GM21381 (cell line): ENCODE results near the gene PMM2.

ENCODE experiments used
- ATAC-seq: cut with Tn5 transposase; IDR thresholded peaks from one replicate; pipeline ENCODE4 v1.9.1; 2021; ENCODE audit warnings: mild to moderate bottlenecking, moderate library complexity; ENCODE audit not compliant: unreplicated experiment

PMM2 gene

DNA sequence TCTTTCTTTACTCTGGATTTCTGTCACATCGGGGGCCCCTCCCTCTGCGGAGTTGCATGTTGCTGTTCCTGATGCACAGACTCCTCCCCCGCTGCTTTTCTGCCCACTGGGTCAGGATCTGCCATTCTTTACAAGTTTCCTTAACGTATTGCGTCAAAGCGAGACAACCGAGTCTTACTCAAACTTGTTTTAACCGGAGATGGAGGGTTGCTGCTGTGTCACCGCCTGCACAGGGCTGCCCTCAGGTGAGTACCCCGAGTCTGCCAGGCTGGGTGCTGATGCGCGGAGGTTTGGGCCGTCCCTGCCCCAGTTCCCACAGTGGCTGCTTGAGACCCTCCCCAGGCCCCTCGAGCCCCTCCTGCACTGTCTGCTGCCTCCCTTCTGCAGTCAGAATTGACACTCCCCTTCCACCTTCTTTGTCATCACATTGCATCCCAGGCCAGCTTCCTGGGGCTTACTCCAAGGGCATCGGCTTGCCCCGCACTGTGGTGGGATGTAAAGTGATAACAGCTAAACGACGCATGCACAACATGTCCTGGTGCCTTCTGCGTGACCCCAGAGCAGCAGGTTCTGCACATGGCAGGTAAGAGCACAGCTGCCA lies 51.9 kb downstream of the PMM2 start:
- ATAC-seq, result no peak

DNA sequence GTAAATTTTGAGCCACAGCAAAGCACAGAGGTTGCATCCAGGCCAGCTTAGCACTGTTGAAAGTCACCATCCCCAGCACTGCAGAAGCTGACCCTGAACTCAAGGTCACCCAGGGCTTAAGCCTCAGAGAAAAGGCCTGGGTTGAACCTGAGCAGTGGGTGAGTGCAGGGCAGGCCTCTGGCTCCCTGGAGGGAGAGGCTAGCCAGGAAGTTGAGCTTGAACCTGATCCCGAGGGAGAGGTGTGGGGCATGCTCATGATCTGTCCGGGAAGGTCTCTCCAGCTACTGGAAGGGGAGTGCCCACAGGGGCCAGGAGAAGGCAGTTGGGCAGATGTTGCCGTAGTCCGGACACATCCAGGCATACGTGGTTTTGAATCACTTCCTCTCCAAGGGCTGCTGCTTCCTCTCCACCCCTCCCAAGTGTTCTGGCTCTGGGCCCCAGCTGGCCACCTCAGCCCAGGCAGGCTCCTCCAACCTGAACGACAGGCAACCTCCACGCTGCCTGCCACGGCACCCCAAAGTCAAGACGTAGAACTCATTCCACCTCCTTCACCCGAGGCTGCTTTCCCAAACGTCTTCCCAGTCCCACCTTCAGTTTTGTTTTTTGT lies 52.7 kb downstream of the PMM2 start:
- ATAC-seq, result no peak

DNA sequence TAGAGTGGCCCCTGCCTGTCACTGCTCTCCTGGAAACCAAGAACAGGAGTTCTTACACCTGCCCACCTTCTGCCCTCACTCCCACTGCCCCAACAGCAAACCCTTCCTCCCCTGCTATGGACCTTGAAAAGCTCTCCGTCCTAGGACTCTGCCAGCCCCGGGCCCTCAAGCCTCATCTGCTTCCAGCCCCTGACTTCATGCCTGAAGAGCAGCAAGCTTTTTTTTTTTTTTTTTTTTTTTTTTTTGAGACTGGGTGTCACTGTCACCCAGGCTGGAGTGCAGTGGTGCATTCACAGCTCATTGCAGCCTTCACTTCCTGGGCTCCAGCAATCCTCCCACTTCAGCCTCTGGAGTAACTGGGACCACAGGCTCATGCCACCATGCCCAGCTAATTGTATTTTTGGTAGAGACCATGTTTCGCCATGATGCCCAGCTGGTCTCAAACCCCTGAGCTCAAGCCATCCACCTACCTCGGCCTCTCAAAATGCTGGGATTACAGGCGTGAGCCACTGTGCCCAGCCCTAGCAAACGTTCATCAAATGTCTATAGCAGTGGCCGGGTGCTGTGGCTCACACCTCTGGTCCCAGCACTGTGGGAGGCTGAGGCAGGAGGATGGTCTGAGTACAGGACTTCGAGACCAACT lies 54.2 kb downstream of the PMM2 start:
- ATAC-seq, result no peak

DNA sequence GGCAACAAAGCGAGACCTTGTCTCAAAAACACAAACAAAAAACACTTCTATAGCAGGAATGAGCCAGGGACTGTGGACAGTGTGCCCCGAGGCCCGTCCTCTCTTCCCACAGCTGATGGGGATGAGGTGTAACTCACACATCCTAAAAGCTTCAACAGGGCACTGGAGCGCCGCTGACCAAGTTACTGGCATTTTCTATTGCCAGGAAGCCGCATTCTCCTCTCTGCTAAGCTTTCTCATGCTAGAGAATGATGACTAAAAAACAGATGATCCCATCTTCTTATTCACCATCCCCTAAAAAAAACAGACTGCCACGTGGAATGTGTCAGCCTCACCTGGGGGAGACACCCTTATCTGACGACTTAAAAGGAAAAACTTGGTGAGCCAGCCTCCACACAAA lies 54.9 kb downstream of the PMM2 start:
- no peak for ATAC-seq

DNA sequence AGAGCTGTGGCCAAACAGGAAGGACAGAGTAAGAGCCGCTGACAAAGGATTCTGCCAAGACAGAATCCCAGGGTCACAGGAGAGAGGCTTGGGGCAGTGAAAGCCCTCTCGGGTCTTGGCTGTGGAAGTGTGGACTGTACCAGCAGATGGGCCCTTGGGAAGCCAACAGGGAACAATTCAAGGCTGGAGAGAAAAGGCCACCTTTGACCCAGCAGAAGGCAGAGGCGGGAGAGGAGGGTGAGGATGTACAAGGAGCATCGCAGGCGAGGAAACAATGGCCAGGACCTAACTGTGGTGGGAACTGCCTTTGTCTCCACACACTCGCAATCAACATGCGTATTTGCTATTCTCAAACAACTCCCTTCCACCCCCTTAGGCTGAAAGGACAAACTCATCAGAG lies 55.5 kb downstream of the PMM2 start:
- no peak for ATAC-seq

DNA sequence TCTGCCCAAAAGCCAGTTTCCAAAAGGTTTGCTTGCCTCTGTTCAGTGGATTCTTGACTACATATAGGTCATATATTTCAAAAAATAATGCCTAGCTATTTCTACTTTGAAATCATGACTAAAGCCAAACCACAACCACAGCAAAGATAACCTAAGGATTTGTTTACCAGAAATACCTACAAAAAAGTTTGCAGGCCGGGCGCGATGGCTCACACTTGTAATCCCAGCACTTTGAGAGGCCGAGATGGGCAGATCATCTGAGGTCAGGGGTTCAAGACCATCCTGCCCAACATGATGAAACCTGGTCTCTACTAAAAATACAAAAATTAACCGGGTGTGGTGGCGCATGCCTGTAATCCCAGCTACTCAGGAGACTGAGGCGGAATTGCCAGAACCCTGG lies 56.0 kb downstream of the PMM2 start:
- ATAC-seq, result no peak

DNA sequence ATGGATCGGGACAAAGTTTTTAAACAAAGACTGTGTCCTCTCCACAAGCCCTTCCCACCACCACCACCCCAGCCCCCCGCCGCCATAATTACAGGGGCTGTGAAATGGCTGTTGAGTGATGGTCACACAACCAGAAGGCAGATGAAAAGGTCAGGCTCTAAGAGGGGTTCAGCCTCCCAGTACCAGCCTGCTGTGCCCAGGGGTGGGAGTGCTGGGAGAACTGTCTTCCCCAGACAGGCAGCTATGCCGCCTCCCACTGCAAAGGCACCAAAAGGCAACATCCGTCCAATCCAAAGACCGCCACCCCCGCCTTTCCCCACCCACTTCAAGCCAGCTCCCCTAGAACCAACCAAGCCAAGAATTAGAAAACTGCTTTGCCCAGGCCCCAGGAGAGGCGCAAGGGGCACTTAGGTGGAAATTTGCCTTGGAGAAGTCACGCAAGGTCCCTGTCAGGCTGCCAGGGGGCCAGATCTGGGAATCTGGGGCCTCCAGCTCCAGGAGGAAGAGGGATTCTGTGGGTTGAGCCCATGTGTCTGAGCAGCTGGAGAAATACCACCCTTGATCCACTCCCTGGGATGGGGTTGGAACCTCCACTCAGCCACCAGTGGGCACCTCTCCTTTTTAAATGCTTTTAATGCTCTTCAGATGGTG lies 56.8 kb downstream of the PMM2 start:
- ATAC-seq, result no peak

DNA sequence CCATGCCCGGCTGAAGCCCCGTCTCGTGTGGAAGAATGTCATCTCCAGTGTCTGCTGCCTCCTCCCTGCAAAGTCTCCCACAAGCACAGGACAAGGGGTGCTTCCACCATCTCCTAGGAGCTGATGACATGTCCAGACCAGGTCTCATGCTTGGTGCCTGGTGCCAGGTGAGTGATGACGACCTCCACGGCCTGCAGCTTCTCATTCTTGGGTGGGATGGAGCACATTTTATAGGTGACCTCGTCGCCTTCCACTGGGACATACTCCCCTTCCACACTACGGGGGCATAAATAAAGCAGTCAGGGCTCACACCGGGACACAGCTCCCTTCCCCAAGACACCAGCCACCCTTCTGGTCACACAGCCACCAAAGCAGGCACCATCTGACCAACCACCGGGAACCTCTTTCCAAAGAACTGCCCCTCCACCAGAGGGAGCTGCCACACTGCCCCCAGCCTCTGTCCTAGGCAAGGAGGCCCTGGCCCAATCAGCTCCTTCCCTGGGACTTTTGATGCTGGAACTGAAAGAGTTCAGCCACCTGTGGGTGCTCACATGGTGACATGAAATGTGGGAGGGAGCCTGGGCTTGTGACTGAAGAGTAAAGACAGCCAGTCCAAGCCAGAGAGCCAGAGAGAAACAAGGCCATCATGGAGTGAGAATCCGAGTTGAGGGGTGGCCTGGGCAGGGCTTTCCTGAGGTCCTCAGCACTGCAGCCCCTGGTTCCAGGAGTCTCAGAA lies 57.6 kb downstream of the PMM2 start:
- no peak for ATAC-seq

DNA sequence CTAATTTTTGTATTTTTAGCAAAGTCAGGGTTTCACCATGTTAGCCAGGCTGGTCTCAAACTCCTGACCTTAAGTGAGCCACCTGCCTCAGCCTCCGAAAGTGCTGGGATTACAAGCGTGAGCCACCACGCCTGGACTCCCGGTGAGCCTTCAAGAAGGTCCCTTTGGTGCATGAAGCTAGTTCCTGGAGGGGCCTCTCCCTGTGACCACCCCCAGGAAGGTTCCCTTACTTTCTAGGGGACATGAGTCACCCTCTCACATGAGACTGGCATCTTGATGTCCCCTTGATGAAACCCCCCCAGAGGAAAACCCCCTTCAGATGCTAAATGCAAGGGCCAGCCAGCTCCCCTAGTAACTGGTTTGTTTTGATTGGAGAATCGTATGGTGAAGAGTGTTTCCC lies 58.3 kb downstream of the PMM2 start:
- ATAC-seq, result no peak

DNA sequence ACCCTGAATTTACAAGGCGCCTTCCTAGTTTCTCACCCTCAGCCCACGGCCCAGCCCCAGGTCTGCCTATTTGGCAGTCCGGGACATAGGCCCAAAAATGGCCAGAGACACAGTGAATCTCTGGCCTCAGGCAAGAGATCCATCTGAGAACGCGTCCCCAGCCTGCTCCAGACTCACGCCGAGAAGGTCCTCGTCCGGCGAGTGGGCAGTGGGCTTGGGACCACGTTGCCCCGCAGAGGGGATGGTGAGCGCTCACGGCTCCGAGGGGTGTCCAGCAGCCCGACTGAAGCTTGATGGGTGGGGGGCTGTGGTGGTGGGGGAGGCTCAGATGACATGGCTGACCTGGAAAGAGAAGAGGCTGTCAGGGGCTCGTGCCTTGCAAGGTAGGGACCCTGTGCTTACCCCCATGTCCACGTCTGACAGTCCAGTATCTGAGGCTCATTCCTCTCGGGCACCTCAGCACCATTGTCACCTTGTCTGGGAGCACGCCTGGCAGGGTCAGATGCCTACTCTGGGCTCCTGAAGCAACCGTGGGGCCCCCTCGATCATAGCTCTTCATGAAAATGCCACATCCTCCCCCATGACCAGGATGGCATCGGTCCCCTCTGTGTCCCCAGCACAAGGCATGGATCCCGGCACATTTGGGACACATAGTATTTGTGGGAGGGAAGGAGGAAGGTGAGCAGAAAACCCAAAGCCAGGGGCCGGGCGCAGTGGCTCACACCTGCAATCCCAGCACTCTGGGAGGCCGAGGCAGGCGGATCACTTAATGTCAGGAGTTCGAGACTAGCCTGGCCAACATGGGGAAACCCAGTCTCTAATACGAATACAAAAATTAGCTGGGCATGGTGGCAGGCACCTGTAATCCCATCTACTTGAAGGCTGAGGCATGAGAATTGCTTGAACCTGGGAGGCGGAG lies 61.6 kb downstream of the PMM2 start:
- no peak for ATAC-seq

DNA sequence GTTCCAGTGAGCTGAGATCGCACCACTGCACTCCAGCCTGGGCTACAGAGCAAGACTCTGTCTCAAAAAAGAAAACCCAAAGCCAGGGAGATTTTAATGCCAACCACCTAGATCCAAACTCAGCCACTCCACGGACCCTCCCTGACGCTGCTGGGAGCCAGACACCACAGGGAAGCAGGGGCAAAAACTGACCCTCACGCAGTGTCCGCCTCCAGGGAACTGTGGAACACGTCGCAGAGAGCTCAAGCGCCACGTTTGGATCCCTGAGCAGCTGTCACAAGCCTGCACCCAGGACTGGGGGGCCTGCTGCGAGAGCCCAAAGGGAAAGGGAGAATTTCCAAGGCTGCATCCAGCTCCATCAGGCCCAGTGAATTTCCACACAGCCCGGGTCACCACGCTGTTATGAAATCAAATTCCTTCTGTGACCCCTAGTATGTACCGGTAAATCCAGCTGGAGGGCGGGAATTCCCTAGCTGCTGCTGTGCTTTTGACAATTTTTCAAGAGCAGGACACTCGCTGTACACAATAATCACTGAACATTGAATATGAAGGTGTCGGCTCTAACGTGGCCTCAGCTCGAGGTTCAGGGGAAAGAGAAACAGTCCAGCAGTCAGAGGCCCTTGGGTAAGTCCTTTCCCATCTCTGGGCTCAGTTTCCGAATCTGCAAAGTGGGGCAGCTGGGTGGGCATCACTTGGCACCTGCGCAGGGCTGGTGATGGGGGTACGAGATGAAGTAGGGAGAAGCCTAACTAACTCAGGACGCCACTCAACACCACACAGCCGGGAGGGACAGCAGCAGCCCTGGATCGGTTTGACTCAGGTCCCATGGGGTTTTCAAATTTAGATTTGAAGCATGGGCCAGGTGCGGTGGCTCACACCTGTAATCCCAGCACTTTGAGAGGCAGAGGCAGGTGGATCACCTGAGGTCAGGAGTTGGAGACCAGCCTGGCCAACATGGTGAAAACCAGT lies 62.6 kb downstream of the PMM2 start:
- ATAC-seq, result no peak

DNA sequence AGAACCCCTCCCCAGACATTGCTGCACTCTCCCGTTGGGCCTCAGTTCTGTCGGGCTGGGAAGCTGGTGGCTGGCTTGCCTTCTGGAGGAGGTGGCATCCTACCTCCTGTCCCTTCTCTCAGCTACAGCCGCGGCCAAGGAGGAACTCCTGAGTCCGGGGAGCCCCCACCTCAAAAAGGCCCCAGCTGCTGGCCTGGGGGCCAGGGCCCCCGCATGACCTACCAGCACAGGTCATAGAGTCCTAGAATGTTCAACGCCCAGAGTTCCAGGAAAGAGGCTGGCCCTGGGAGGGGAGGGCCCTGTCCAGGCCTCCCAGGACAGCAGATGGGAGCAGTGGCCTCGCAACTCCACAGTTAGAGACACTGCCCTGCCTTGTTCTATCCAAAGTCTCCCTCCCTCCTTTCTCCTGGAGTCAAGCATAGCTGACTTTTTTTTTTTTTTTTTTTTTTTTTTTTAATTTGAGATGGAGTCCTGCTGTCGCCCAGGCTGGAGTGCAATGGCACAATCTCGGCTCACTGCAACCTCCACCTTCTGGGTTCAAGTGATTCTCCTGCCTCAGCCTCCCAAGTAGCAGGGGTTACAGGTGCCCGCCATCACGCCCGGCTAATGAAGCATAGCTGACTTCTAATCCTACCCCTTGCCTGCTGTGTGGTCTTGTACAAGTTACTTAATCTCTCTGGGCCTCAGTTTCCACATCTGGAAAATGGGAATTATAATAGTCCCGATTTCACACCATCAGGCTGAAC lies 64.1 kb downstream of the PMM2 start:
- ATAC-seq, result no peak

DNA sequence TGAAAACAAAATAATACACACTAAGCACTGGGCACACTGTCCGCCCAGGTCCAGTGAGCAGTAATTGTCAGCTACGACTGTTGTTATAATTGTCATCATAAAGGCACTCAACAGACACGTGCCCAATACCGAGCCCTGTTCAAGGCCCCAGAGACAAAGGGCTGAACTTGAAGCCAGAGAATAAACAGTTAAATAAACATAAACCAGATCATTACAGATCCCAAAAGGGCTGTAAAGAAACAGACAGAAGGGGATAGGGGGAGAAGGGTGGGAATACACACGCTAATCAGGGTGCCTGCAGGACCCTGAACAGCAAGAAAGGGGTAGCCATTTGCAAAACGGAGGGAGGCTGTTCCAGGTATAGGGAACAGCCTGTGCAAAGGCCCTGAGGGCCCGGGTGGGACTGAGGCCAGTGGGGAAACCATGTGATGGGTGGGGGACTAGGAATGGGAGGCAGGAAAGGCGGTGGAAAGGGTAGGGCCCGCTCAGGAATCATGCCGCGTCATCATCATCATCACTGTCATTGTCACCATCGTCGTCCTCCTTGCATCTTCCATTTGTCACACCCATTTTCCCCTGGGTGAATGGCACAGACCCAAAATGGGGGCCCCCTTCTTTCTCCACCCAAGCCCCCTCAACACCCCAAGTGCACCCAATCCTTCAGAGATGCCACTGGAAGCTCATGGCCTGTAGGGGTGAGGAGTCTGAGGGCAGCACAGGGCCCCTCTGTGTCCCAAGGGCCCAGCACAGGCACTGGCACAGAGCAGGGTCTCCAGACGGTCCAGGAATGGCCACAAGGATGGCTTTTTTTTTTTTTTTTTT lies 64.9 kb downstream of the PMM2 start:
- ATAC-seq, result no peak

DNA sequence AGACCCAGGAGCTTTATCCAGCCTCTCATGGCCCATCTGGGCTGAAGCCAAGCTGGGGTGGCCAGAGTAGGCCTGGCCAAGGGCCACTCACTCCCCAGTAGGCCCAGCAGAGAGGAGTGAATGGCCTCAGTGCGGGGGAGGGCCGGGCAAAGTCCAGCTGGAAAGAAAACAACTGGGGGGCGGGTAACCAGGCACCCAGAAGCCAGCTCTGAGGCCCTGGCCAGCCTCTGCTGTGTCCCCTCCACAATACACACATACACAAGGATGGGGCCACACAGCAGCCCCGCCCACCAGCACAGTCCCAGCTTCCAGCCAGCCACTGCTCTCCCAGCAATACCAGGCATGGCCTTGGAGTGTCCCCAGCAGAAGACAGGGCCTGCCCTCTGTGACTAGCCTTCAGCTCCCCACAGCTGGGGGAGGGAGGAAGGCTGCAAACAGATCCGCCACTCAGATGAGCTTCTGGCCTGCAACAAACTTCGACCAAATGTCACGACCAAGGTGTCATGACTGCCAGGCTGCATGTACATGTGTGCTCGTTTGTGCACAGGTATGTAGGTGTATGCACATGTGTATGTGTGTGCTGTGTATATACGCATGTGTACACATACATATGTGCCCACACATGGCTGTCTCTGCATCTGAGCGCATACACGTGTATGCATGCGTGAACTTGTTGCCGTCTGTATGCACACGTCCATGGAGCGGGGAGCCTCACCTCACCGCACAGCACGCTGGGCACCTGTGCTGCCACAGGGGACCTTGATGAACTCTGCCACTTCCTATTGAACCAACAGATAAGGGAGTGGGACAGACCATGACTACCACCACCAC lies 66.2 kb downstream of the PMM2 start:
- ATAC-seq, result no peak

DNA sequence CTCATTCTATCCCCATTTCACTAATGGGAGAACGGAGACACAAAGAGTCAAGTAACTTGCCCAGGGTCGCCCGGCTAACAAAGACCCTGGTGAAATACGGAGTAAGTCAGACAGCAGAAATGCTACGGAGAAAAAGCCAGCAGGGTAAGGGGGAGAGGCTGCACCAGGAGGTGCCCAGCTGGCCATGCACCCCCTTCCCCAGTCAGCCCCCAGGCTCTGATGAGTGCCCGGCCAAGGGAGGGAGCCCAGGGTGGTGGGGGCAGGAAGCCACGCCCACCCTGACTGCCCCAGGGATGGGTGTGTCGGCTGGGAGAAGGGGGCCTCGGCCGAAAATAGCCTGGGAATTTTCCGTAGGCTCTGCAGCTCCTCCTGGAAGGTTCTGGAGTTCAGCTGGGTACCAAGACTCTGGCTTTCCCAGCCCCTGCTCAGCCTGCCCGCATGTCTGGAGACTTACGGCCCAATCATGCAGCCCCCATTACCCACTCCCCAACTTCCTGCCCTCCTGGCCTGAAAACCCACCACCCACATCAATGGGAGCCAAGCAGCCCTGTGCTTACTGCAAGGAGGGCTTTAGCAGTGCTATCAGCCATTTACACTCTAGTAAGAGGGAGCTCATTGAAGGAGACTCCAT lies 67.0 kb downstream of the PMM2 start:
- no peak for ATAC-seq

DNA sequence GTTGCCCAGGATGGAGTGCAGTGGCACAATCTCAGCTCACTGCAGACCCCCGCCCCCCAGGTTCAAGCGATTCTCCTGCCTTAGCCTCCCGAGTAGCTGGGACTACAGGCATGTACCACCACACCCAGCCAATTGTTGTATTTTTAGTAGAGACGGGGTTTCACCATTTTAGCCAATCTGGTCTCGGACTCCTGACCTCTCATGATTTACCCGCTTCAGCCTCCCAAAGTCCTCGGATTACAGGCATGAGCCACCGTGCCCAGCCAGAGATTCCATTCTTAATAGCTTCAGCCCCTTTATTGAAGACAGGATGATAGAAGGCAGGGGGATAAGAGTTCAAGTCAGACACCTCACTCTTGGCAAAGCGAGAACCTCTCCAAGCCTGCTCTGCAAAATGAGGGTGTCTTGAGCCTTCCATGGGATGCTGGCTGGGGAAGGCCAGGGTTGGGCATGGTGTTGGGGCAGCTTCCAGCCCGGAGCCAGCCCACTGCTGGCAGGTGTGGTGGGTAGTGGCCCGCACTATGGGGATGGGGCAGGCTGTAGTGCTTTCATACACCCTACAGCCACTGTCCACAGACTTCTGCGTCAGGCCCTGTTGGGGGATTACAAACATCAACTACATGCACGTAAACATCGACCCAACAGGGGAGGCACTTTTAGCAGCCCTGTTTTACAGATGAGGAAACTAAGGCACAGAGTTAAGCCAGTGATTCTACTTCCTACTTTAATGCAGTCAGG lies 67.7 kb downstream of the PMM2 start:
- ATAC-seq, result no peak
